GM04504 (cell line): Measurements from ENCODE around the gene C11orf54.
"Not testable (repeated sequence)": the region's sequence is repeated elsewhere in the genome, so short reads cannot be mapped to it uniquely, and the experiment has no call there.

Source experiments
- DNase-seq: peaks from one replicate; pipeline ENCODE4 v3.0.0-alpha.2; 2012; ENCODE audit warnings: low read depth

C11orf54 gene

DNA sequence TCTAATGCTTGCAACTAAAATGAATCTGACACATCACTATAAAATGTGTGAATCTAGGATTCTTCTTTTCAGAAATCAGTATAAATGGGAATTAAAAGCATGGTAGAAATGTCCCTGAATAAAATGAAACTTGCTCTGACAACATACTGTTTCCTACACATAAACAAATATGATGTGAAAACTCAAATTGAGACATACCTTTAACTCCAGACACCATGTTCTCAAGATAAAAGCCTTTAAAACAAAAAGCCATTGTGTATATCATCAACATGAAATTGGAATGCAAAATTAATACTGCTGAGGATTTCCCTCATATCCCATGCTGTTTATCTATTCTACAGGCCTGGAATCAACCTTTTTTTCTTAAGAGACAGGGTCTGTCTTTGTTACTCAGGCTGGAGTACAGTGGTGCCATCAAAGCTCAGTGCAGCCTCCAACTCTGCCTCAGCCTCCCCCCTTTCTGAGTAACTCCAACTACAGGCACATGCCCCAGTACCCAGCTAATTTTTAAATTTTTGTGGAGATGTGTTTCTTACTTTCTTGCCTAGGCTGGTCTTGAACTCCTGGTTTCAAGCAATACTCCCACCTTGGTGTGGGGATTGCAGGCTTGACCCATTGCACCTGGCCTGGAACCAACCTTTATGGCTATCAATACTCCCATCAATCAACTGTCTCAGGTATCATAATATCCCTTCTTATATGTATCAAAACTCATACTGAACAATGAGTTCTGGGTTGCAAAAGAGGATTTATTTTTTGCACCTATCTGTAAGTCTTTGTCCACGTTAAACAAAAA, 6.8 kb upstream of the C11orf54 start:
- DNase-seq: no peak

DNA sequence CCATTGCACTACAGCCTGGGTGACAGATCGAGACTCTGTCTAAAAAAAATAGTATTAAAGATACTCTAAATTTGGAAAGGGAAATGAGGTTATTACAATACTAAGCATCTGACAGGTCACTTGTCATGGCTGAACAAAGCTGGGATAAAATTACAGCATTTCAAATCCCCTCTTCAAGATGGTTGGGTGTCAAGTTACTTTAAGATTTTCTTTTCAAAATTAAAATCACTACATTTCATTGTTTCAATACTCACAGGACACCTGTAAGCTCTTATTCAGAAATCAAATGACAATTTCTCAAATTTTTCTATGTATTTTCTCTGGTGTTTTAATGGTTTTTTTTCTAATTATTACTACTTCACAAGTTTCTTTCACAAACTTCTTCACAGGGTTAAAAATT, 5.8 kb upstream of the C11orf54 start:
- DNase-seq: no peak

DNA sequence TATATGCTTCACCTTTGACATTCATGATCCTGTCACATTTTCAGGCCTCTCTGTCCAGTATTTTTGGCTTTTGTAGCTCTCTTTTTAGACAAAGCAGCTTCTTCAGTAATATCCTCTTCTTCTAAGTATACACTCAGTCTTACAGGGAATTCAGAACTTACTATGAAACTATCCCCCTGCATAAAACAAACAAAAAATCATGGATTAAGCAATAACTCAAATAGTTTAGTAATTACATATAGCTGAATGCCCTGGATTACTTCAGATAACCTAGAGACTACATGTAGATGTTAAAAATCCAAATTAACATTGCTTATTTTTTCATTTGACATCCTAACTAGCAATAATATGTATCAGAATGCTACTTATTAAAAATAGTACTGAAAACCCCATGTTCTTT, 5.3 kb upstream of the C11orf54 start:
- no peak for DNase-seq

DNA sequence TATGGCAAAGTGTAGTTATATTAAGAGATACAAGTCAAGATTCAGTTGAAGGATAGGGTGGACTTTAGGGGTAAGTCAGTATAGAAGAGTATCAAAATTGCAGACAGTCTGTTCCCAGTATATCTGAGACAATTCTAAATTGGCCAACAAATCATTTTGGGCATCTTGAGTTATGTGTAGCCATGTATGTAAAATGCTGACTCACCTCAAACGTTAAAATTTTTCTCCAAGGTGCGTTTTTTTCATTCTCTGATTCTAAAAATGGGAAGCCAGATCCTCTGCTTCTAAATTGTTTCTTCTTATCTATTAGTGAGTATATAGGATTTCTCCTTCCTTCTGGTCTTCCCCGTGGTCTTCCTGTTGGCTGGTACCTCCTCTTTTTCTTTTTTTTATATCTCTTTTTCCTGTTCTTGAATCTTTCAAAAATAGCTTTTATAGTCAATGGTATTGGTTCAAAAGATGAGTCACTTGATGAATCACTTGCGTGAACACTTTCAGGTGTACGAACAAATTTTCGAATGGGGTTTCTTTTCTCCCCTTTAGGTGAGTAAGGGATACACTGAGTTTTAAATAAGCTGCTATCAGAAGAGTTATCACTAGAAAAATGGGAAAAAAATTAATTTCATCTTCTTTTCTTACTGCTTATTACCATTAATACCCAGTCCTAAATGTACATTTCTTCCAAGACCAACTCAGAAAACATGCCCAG, 3.4 kb upstream of the C11orf54 start:
- no peak for DNase-seq

DNA sequence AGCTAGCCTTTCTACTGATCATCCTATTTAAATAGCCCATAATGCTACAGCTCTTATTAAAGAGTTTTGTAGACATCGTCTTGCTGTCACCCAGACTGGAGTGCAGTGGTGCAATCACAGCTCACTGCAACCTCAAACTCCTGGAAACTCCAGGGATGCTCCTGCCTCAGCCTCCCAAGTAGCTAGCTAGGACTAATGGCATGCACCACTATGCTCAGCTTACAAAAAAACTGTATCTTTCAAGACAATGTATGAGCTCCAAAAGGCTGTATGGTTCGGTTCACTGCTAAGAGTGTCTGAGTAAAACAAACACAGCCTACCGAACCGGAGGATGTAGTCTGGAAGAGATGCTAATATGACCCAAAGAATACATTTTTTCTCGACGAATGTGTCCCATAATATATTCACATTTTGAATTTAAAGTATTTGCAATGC, 2.8 kb upstream of the C11orf54 start:
- DNase-seq: no peak

DNA sequence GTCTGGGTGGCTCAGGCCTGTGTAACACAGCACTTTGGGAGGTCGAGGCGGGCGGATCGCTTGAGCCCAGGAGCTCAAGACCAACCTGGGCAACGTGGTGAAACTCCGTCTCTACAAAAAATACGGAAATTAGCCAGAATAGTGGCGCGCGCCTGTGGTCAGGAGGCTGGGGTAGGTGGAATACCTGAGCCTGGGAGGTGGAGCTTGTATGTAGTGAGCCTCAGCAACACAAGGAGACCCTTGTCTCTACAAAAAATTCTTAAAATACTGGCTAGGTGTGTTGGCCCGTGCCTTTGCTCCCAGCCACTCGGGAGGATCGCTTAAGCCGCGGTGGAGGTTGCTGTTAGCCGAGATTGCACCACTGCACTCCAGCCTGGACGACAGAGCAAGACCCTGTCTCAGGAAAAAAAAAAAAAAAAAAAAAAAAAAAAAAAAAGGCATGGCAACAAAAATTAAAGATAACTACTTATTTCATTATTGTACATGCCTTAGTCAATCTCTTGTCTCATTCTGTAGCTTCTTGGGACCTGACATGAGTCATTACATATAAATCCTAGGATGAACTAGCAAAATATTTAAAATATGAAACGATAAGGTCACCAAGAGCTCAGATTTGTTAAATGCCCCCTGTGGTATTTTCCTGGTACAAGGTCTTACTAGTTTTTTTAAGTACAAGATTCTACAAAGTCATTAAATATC, 1.3 kb upstream of the C11orf54 start:
- peak; percentile 12 for DNase-seq

DNA sequence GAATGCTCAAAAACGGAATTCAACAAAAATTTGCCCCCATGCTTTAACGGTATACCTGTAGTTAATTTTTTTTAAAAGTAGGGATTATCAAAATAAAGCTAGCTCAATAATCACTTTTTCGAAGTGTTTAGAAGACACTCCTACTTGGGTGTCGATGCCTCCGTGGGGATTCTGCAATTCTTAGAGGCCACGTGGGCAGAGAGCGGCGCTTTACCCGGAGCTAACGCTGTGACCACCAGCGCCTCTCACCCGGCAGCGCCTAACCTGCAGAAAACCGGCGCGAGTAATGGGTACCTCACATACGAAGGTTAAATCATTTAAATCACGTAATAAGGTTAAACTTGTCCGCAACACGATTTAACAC, 760 bp upstream of the C11orf54 start:
- peak; percentile 35 for DNase-seq

DNA sequence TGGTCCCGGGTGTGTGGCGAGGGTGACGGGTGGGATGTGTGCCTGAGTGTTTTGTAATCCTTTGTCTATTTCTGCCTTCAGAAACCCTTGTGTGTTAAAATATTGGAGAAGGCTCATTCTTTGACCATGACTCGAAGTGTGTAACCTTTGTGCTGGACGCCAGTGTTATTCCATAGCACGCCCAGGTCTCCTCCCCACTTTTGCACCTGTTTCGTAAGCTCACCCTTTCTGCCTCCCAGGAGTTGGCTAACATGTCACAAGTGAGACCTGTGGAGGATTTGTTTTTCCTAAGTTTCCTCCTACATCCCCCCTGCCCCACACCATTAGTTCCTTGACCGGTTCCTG, 382 bp downstream of the C11orf54 start:
- DNase-seq: peak; percentile 30

DNA sequence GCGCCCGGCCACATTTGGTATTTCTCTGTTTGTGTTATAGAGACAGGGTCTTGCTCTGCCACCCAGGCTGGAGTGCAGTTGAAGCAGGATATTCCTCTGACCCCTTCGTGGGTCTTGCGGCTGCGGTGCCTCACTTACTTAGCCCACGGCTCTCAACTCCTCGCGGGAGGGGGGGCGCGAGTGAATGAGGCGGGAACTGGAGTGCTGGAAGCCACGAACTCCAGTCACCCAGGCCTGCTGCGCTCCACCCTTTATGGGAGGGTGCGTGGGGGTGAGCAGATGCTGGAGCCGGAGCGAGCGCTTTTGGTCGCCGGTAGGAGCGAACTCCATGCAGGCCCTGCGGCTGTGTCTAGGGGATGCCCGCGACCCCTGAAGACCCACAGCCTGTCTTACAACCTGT, 1.8 kb downstream of the C11orf54 start:
- no peak for DNase-seq

DNA sequence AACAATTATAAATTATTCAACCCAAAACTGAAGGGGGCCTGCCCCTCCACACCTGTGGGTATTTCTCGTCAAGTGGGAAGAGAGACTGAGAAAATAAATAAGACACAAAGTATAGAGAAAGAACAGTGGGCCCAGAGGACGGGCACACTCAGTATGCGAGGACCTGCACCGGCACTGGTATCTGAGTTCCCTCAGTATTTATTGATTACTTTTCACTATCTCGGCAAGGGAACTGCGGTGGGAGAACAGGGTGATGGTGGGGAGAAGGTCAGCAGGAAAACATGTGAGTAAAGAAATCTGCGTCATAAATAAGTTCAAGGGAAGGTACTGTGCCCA, 3.2 kb downstream of the C11orf54 start:
- DNase-seq: no peak

DNA sequence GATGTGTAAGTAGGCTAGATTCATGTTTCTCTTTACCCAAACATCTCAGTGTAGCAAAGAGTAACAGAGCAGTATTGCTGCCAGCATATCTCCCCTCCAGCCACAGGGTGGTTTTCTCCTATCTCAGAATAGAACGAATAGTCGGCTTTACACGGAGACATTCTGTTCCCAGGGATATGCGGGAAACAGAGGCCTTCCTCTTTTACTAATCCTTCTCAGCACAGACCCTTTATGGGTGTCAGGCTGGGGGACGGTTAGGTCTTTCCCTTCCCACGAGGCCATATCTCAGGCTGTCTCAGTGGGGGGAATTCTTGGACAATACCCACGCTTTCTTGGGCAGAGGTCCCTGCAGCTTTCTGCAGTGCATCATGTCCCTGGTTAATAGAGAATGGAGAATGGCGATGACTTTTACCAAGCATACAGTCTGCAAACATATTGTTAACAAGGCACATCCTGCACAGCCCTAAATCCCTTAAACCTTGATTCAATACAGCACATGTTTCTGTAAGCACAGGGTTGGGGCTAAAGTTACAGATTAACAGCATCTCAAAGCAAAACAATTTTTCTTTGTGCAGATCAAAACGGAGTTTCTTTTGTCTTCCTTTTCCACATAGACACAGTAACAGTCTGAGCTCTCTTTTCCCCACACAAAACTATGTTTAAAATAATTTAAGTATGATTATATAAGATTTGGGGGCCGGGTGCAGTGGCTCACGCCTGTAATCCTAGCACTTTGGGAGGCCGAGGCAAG, 3.7 kb downstream of the C11orf54 start:
- DNase-seq: not testable (repeated sequence)

DNA sequence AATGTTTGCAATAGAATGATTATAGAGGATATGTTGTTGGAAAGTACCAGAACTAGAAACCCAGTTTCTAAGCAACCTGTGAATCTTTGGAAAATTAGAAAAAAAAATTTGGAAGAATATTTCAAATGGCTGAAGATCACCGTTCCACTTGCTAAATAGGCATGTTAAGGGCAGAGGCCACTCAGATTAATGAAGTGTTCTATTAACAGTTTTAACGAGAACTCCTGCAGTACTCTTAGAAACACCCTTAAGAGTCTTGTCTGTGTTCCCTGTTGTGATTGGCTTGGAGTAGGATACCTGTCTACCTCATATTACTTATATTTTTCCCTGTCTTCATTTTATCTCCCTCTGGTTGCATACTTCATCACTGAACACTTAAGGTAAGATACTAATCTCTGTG, 4.6 kb downstream of the C11orf54 start:
- no peak for DNase-seq

DNA sequence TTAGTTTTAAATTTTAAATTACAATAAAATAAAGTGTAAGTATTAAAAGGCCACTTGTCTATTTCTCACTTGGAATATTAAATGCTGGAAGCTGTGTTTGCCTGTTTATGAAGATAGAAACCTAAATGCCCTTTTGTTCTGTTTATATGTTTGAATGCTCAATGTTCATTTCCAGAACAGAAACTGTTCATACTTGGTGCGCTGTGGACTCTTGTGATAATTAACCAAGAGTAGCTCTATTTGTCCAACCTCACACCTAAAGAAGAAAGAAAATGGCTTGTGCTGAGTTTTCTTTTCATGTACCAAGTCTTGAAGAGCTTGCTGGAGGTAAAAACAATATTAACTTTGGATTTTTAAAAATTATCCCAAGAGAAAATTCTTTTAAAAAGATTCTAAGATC, 5.7 kb downstream of the C11orf54 start:
- DNase-seq: no peak

DNA sequence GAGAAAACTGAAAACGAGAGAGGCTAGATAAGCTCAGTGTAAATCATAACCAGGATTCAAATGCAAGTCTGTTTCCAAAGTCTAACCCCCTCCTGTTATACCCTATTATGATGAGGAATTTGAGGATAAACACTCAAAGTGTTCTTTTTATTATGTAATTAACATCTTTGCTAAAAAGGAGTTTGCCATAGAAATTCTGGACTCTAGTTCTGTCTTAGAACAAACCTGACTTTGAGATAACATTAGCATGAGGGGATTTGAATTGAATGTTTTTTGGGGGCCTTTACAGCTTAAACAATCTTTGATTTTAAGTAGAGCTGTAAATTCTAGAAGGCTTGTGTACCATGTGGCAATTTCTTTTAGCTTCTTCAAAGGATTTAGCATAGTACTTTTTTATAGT, 9.5 kb downstream of the C11orf54 start:
- DNase-seq: no peak

DNA sequence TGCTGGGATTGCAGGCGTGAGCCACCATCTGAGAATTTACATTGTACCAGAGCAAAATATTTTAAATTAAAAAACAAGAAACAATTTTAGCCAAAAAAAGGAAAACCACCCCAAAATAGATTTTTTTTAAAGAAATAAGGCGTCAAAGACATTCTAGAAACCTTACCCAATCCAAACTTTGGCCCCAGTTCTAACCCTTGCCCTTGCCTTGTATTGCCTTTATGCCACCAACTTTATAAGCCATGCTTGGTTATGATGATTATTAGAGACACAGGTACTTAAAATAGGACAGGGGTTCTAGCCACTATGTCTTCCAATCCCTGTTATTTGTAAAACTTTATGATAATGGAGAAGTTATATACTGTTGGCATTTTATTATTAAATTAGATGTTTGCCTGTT, 11.8 kb downstream of the C11orf54 start:
- no peak for DNase-seq

DNA sequence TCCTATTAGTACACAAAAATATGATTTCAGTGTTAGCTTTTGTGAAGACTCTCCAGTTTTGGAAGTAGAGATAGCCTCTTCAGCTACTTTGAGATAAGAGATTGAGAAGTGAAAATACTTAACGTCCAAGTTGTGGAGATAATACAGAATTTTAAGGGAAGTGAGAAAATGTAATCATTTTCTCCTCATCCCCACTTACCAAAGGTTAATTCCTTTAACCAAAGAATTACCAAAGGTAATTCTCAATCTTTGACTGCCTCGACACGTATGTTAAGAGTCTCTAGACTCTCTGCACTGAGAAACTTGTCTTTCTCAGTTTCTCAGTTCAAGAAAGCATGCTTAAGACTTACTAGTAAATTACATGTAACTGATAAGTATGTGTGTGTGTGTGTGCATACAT, 15.3 kb downstream of the C11orf54 start:
- DNase-seq: no peak

DNA sequence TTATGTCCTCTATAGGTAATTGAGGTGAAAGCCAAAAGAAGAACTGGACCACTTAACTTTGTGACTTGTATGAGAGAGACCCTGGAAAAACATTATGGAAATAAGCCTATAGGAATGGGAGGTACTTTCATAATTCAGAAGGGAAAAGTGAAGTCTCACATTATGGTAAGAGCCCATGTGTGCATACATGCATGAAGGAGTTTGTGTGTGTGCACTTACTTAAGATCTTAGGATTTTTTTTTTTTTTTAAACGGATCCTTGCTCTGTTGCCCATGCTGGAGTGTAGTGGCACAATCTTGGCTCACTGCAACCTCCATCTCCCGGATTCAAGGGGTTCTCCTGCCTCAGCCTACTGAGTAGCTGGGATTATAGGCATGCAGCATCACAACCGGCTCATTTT, 15.8 kb downstream of the C11orf54 start:
- DNase-seq: no peak

DNA sequence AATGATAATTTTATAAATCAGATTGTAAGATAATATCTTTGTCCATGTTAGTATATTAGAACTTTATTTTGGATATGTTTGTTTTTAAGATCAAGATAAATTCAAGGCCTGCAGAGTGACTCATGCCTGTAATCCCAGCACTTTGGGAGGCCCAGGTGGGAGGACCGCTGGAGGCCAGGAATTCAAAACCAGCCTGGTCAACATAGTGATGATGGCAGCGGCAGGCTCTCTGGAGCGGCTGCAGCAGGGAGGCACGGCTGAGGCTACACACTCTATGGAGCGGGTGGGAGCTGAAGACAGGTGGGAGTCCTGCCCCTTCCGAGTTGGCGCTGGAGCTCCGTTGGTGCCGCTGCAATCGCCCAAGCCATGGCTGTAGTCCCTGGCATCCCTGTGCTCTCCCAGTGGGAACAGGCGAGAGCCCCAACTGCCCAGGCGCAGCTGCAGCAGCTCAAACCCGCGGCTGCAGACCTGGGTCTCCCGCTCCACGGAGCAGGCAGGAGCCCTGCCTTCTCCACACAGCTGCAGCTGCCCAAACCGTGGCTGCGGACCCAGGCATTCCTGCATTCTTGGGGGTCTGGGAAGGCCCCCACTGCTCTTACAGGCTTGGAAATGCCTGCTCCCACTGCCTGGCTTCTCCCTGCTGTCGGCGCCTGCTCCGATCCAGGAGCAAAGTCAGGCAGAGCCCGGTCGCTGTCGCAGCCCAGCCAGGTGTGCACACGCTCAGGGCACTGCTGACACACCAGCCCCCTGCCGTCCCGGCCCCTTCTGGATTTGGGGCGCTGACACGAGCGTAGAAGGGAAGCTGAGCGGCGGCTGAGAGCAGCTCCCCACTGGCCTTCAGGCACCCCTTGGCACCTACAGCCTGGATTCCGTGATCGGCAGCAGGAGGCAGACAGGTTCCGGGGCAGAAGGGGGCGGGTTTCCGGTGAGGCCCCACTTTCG, 16.7 kb downstream of the C11orf54 start:
- DNase-seq: no peak

DNA sequence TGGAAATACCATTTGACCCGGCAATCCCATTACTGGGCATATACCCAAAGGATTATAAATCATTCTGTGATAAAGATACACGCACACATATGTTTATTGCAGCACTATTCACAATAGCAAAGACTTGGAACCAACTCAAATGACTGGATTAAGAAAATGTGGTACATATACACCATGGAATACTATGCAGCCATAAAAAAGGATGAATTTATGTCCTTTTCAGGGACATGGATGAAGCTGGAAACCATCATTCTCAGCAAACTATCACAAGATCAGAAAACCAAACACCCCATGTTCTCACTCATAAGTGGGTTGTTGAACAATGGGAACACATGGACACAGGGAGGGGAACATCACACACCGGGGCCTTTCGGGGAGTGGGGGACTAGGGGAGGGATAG, 17.7 kb downstream of the C11orf54 start:
- not testable (repeated sequence) for DNase-seq

DNA sequence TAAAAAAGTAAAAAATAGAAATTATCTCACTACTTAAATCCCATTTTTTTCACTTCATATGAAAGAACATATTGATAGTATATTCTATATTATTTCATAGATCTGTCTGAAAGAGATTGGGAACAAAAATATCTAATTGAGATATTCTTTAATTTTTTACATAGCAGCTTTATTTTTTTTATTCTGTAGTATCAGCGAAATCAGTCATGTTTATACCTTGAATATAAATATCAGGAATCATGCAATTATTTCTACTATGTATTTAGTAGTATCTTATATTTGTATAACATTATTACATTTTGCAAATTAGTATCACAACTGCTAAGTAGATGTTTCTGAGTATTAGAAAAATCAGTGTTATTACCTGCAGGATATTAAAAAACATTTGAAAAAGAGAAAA, 20.4 kb downstream of the C11orf54 start:
- DNase-seq: no peak

DNA sequence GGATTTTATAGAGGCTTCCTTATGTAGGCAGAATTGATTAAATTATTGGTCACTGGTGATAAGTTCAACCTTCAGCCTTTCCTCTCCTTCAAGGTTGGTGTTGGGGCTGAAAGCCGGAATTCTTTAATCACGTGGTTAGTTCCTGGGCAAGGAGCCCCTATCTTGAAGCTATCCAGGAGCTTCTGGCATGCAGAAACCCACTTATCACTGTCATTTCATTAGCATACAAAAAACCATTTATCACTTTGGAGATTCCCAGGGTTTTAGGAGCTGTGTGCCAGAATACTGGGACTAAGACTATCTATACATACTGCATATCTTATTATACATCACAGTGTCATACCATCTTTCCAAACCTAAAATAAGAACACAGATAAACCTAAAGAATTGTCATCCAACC, 24.1 kb downstream of the C11orf54 start:
- no peak for DNase-seq

DNA sequence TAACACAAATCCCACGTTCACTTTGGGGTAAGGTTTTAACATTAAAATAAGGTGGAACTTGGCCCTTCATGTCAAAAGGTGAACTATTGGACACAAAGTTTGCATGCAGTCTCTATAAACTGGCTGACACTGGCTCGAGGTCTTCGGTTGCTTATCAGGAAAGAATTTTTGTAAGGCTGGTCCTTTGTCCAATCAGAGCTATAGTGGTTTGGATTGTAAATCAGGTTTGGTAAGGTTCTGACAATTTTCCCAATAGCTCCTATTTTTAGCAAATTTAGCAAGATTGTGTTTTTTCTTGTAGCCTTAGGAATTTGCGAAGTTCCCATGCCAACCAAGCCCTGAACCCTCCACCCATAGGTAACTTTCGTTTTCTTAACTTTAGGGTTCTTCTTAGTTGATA, 25.0 kb downstream of the C11orf54 start:
- no peak for DNase-seq
